Neuronal stem cell (in vitro differentiated cells): ENCODE results near the gene PPP2R5E.

Source experiments
- DNase-seq: peaks from one replicate; pipeline ENCODE4 v3.0.0-alpha.2; 2013; ENCODE audit warnings: low spot score
- H2AFZ ChIP-seq: one replicate; pipeline ENCODE4 v1.6.1; 2013; ENCODE audit warnings: mild to moderate bottlenecking, low read length, inconsistent platforms
- H2AK5ac ChIP-seq: 2 replicates; pipeline ENCODE4 v1.6.1; 2013; ENCODE audit warnings: low read depth, mild to moderate bottlenecking, inconsistent platforms, low read length, moderate library complexity, mixed read lengths
- H2BK120ac ChIP-seq: 2 replicates; pipeline ENCODE4 v1.6.1; 2013; ENCODE audit warnings: low read depth, mild to moderate bottlenecking, inconsistent platforms, low read length, moderate library complexity, mixed read lengths
- H2BK12ac ChIP-seq: one replicate; pipeline ENCODE4 v1.6.1; 2013; ENCODE audit warnings: low read length, inconsistent platforms
- H2BK15ac ChIP-seq: 2 replicates; pipeline ENCODE4 v1.6.1; 2013; ENCODE audit warnings: mild to moderate bottlenecking, low read length, inconsistent platforms, mixed read lengths
- H2BK5ac ChIP-seq: one replicate; pipeline ENCODE4 v1.6.1; 2013; ENCODE audit warnings: inconsistent platforms, mild to moderate bottlenecking, low read length, moderate library complexity
- H3K14ac ChIP-seq: one replicate; pipeline ENCODE4 v1.6.1; 2013; ENCODE audit warnings: low read length, inconsistent platforms
- H3K18ac ChIP-seq: 2 replicates; pipeline ENCODE4 v1.6.1; 2013; ENCODE audit warnings: low read length, inconsistent platforms
- H3K23ac ChIP-seq: 2 replicates; pipeline ENCODE4 v1.6.1; 2013; ENCODE audit warnings: low read depth, mild to moderate bottlenecking, mixed read lengths, low read length, inconsistent platforms; ENCODE audit not compliant: poor library complexity
- H3K27ac ChIP-seq: replicated peaks from 3 replicates; pipeline ENCODE4 v1.5.1; 2013; ENCODE audit warnings: low read length, inconsistent platforms
- H3K27me3 ChIP-seq, 3 experiments: 2 replicates each; pipeline ENCODE4 v1.6.1; 2013; ENCODE audit warnings: low read length in 3 of 3, mild to moderate bottlenecking in 2 of 3, inconsistent platforms in 1 of 3, low read depth in 1 of 3, mixed read lengths in 1 of 3, moderate library complexity in 1 of 3; ENCODE audit not compliant: control insufficient read depth in 3 of 3, insufficient read depth in 3 of 3
- H3K36me3 ChIP-seq, 2 donors: replicated peaks in 1 of 2; 2 replicates each; pipeline ENCODE4 v1.6.1; 2013; ENCODE audit warnings: low read length in 2 of 2; ENCODE audit not compliant: control insufficient read depth in 2 of 2, insufficient read depth in 2 of 2
- H3K4ac ChIP-seq: 2 replicates; pipeline ENCODE4 v1.6.1; 2013; ENCODE audit warnings: inconsistent platforms, mild to moderate bottlenecking, low read length, moderate library complexity
- H3K4me1 ChIP-seq, 2 donors: 1 replicate in 1 of 2; 2 replicates in 1 of 2; pipeline ENCODE4 v1.6.1; 2013; ENCODE audit warnings: low read length in 2 of 2, low read depth in 1 of 2; ENCODE audit not compliant: control insufficient read depth in 2 of 2, insufficient read depth in 1 of 2
- H3K4me2 ChIP-seq: one replicate; pipeline ENCODE4 v1.6.1; 2013; ENCODE audit warnings: mild to moderate bottlenecking, low read length, inconsistent platforms; ENCODE audit not compliant: insufficient read depth, poor library complexity, severe bottlenecking
- H3K4me3 ChIP-seq, 2 donors: 2 replicates each; pipeline ENCODE4 v1.5.1; 2013; ENCODE audit warnings: low read length in 2 of 2, mild to moderate bottlenecking in 2 of 2, inconsistent platforms in 1 of 2, moderate library complexity in 1 of 2
- H3K79me1 ChIP-seq: one replicate; pipeline ENCODE4 v1.6.1; 2013; ENCODE audit warnings: low read depth, mild to moderate bottlenecking, inconsistent platforms, low read length, moderate library complexity
- H3K9ac ChIP-seq: one replicate; pipeline ENCODE4 v1.6.1; 2013; ENCODE audit warnings: mild to moderate bottlenecking, low read depth, low read length, inconsistent platforms; ENCODE audit not compliant: poor library complexity
- H3K9me3 ChIP-seq, 2 donors: replicated peaks in 1 of 2; 2 replicates each; pipeline versions ENCODE3 to v1.6.1; 2013; ENCODE audit warnings: low read length in 2 of 2, mild to moderate bottlenecking in 2 of 2, inconsistent platforms in 1 of 2, low read depth in 1 of 2, mixed read lengths in 1 of 2, moderate library complexity in 1 of 2; ENCODE audit not compliant: control insufficient read depth in 2 of 2, insufficient read depth in 1 of 2
- H4K8ac ChIP-seq: one replicate; pipeline ENCODE4 v1.6.1; 2013; ENCODE audit warnings: low read depth, mild to moderate bottlenecking, inconsistent platforms, low read length, moderate library complexity
- H4K91ac ChIP-seq: one replicate; pipeline ENCODE4 v1.6.1; 2013; ENCODE audit warnings: low read length, low read depth, mild to moderate bottlenecking, inconsistent platforms; ENCODE audit not compliant: poor library complexity
- WGBS, 2 donors: extraction: QIAGEN DNeasy Blood & Tissue Kit; methylation state at CpG; one replicate each; pipeline ENCODE4 v1.1.7; 2013; ENCODE audit warnings: missing lambda C conversion rate in 2 of 2, mixed read lengths in 1 of 2; ENCODE audit not compliant: insufficient read length in 2 of 2, insufficient replicate concordance in 1 of 2; ENCODE audit errors: extremely low coverage in 2 of 2; 5-methylcytosine and 5-hydroxymethylcytosine counted together

Gene PPP2R5E

GRCh38 chr14:63423889-63424288 is 119.3 kb downstream of the PPP2R5E start:
- Histone ChIP-seq H3K9ac (no peak overlapping the region), H3K18ac (no peak overlapping the region), H2AK5ac (no peak overlapping the region), H3K4me3 (no peak overlapping the region), H3K23ac (no peak overlapping the region), H2BK5ac (no peak overlapping the region), H2BK120ac (no peak overlapping the region), H3K27ac (no peak overlapping the region), H3K36me3 (peaks cover 7 to 31% of the 10 kb centered on the region in 2 donors), H3K14ac (no peak overlapping the region), H2BK15ac (no peak overlapping the region), H2AFZ (no peak overlapping the region), H4K8ac (no peak overlapping the region), H3K27me3 (no peaks in the 10 kb centered on the region), H3K9me3 (no peaks in the 10 kb centered on the region), H3K4ac (no peak overlapping the region), H3K4me2 (no peak overlapping the region), H3K4me1 (peaks cover 0 to 1% of the 10 kb centered on the region in 2 donors), H2BK12ac (no peak overlapping the region), H4K91ac (no peak overlapping the region), H3K79me1 (no peaks in the 10 kb centered on the region)
- WGBS, 2 donors: no CpG with 5 or more reads among the region's 4 CpGs
- DNase-seq: no peak

- no peak overlapping the region for H4K91ac ChIP-seq
- DNase-seq: no peak
- H2BK120ac ChIP-seq: no peak overlapping the region
- peaks cover 7 to 32% of the 10 kb centered on the region in 2 donors for H3K36me3 ChIP-seq
- H2AK5ac ChIP-seq: no peak overlapping the region
- H3K27ac ChIP-seq: no peak overlapping the region
- H3K4ac ChIP-seq: no peak overlapping the region
- no peak overlapping the region for H2AFZ ChIP-seq
- no peak overlapping the region for H2BK5ac ChIP-seq
- H2BK12ac ChIP-seq: no peak overlapping the region
- H4K8ac ChIP-seq: no peak overlapping the region
- no peak overlapping the region for H3K4me3 ChIP-seq
- H3K4me1 ChIP-seq: peaks cover 0 to 1% of the 10 kb centered on the region in 2 donors
- H3K18ac ChIP-seq: no peak overlapping the region
- H2BK15ac ChIP-seq: no peak overlapping the region
- H3K4me2 ChIP-seq: no peak overlapping the region
- WGBS, 2 donors: no CpG with 5 or more reads among the region's 2 CpGs
- no peak overlapping the region for H3K14ac ChIP-seq
- no peak overlapping the region for H3K23ac ChIP-seq
- no peak overlapping the region for H3K9ac ChIP-seq
- H3K27me3 ChIP-seq: no peaks in the 10 kb centered on the region
- no peaks in the 10 kb centered on the region for H3K9me3 ChIP-seq
- no peaks in the 10 kb centered on the region for H3K79me1 ChIP-seq
Observed at GRCh38 chr14:63423381-63423780, 119.8 kb downstream of the PPP2R5E start.

GRCh38 chr14:63421919-63422318 is 121.3 kb downstream of the PPP2R5E start:
- no peak overlapping the region for H3K9ac ChIP-seq
- no peak overlapping the region for H3K4me2 ChIP-seq
- no peaks in the 10 kb centered on the region for H3K9me3 ChIP-seq
- no peak overlapping the region for H3K14ac ChIP-seq
- H3K4ac ChIP-seq: no peak overlapping the region
- H2BK120ac ChIP-seq: no peak overlapping the region
- H3K18ac ChIP-seq: no peak overlapping the region
- no peak overlapping the region for H2BK12ac ChIP-seq
- no peak overlapping the region for H3K27ac ChIP-seq
- no peaks in the 10 kb centered on the region for H3K79me1 ChIP-seq
- no CpG with 5 or more reads among the region's 3 CpGs for WGBS, 2 donors
- no peak for DNase-seq
- no peak overlapping the region for H4K91ac ChIP-seq
- H2AFZ ChIP-seq: no peak overlapping the region
- H3K23ac ChIP-seq: no peak overlapping the region
- no peaks in the 10 kb centered on the region for H3K4me1 ChIP-seq
- no peak overlapping the region for H3K4me3 ChIP-seq
- no peak overlapping the region for H2AK5ac ChIP-seq
- no peak overlapping the region for H2BK15ac ChIP-seq
- H2BK5ac ChIP-seq: no peak overlapping the region
- H3K27me3 ChIP-seq: no peaks in the 10 kb centered on the region
- H3K36me3 ChIP-seq: peaks cover 7 to 37% of the 10 kb centered on the region in 2 donors
- no peak overlapping the region for H4K8ac ChIP-seq

- Histone ChIP-seq H2BK120ac (no peak overlapping the region), H3K9ac (no peak overlapping the region)
- DNase-seq: no peak
Observed at GRCh38 chr14:63421226-63421625, 122.0 kb downstream of the PPP2R5E start.

More at GRCh38 chr14:63421226-63421625, 122.0 kb downstream of the PPP2R5E start:
- Histone ChIP-seq H2BK5ac (no peak overlapping the region), H2BK12ac (no peak overlapping the region), H4K91ac (no peak overlapping the region), H3K27ac (no peak overlapping the region), H3K14ac (no peak overlapping the region), H3K4ac (no peak overlapping the region), H3K36me3 (peaks cover 7 to 37% of the 10 kb centered on the region in 2 donors), H3K9me3 (no peaks in the 10 kb centered on the region), H2BK15ac (no peak overlapping the region), H3K4me1 (no peaks in the 10 kb centered on the region), H3K4me2 (no peak overlapping the region), H3K23ac (no peak overlapping the region), H2AFZ (no peak overlapping the region), H3K4me3 (no peak overlapping the region), H3K79me1 (no peaks in the 10 kb centered on the region), H4K8ac (no peak overlapping the region), H3K18ac (no peak overlapping the region), H2AK5ac (no peak overlapping the region), H3K27me3 (no peaks in the 10 kb centered on the region)
- no CpG with 5 or more reads among the region's 2 CpGs for WGBS, 2 donors
